Fibroblast of mammary gland (primary cell): ENCODE data around the gene CCK.

Experiments used
- DNase-seq: peaks from one replicate; pipeline ENCODE4 v3.0.0-alpha.2; 2010; ENCODE audit warnings: low read depth
- H3K4me3 ChIP-seq: 2 replicates; pipeline ENCODE4 v1.5.1; 2011; ENCODE audit warnings: low read depth, mild to moderate bottlenecking, low read length, moderate library complexity; ENCODE audit not compliant: control insufficient read depth
- TF ChIP-seq, protein P1 (sequence below): conservative IDR thresholded peaks from 2 replicates; pipeline ENCODE4 v1.5.1; 2011; ENCODE audit warnings: low read depth, low read length, inconsistent platforms; ENCODE audit not compliant: control insufficient read depth, insufficient read depth

The CCK gene

DNA sequence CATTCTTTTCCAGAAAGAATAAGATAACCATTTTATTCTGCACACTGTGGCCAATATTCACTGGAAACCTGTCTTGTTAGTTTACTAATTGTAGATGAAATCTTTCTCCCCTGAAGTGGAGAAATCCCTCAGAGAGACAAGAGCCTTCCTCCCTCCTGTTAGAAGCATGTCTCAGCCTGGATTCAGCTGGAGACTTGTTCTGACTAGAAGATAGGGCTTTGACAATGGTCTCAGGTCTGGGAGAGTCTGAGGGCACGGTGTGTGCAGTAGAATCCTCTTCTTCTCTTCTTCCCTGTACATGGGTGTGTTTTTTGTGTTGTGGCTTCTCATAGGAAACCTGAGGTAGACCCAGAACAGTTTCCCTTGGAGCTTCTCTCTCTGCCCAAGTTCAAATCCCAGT lies 19.9 kb downstream of the CCK start:
- DNase-seq: no peak
- H3K4me3 ChIP-seq: no peak overlapping the region
- TF ChIP-seq, protein P1, sequence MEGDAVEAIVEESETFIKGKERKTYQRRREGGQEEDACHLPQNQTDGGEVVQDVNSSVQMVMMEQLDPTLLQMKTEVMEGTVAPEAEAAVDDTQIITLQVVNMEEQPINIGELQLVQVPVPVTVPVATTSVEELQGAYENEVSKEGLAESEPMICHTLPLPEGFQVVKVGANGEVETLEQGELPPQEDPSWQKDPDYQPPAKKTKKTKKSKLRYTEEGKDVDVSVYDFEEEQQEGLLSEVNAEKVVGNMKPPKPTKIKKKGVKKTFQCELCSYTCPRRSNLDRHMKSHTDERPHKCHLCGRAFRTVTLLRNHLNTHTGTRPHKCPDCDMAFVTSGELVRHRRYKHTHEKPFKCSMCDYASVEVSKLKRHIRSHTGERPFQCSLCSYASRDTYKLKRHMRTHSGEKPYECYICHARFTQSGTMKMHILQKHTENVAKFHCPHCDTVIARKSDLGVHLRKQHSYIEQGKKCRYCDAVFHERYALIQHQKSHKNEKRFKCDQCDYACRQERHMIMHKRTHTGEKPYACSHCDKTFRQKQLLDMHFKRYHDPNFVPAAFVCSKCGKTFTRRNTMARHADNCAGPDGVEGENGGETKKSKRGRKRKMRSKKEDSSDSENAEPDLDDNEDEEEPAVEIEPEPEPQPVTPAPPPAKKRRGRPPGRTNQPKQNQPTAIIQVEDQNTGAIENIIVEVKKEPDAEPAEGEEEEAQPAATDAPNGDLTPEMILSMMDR: no peak

DNA sequence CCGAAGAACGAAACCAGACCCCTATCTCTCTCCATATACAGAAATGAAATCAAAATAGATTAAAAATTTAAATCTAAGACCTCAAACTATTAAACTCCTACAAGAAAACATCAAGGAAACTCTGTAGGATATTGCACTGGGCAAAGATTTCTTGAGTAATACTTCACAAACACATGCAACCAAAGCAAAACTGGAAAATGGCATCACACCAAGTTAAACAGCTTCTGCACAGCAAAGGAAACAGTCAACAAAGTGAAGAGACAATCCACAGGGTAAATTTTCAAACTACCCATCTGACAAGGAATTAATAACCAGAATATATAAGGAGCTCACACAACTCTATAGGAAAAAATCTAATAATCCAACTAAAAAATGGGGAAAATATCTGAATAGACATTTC lies 29.4 kb downstream of the CCK start:
- TF ChIP-seq, protein P1: no peak

GRCh38 chr3:42235532-42235931 lies 30.5 kb downstream of the CCK start:
- TF ChIP-seq, protein P1: no peak

More for the DNA sequence above, 29.4 kb downstream of the CCK start:
- no peak overlapping the region for H3K4me3 ChIP-seq
- DNase-seq: no peak

DNA sequence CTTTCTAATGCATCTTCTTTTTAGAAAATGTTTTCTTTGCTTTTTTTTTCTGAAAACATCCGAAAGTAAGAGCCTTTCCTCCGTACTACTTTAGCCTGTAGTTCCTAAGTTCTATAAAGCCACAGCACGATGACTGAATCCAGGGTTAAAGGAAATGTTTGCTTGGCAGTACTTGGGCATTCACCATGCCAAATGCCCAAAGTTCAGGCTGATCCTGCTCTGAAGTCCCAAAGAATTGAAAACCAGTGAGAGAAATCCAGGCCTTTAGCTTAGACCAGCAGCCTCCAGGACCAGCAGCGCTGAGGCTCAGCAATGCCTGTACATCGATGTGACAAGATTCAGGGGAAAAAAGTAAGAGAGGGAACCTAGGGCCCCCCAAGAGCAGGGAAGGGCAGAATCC lies 35.1 kb downstream of the CCK start:
- TF ChIP-seq, protein P1: no peak

More at GRCh38 chr3:42235532-42235931, 30.5 kb downstream of the CCK start:
- H3K4me3 ChIP-seq: no peak overlapping the region
- no peak for DNase-seq

DNA sequence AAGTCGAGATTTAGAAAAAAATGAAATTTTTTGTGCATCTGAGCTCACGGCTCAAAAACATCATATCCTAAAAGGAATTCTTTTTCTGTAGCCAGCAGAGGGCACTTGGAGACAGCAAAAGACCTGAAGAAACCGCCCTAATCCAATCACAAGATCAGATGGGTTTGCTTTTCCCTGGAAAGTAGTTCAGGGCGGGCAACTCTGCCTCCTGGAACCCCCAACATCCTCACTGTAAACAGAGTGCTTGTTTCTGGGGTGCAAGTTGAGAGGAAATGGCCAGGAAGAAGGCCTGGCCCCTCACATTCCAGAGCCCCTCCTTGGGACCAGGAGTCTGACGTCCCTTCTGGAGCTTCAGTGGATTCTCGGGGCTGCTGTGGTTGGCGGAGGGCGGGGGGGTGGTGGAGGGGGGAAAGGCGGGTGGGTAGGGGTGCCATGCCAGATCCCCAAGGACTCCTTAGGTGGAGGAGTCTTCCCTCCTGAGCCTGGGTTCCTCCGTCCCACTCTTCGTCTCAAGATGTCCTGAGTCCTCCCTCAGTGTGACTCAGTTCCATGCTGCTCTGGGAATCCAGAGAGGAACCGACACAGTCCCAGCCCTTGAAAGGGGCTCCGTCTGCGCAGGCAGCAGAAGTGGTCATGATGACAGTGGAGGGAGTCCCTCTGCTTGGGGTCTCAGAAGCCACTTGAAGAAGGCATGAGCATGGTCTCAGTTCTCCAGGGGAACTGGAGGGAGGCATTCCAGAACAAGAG lies 35.9 kb downstream of the CCK start:
- peak; percentile 62 for DNase-seq
- TF ChIP-seq, protein P1: peak; percentile 59
- no peak overlapping the region for H3K4me3 ChIP-seq

More for the DNA sequence above, 35.1 kb downstream of the CCK start:
- H3K4me3 ChIP-seq: no peak overlapping the region
- DNase-seq: no peak

- TF ChIP-seq, protein P1: no peak
- no peak for DNase-seq
- no peak overlapping the region for H3K4me3 ChIP-seq
Observed at GRCh38 chr3:42229266-42229941, 36.6 kb downstream of the CCK start.

GRCh38 chr3:42228796-42229195 lies 37.2 kb downstream of the CCK start:
- TF ChIP-seq, protein P1: peak; percentile 26
- DNase-seq: peak; percentile 35
- H3K4me3 ChIP-seq: no peak overlapping the region
